Neutrophil (primary cell): Measurements from ENCODE around the gene COA1.
A peak's percentile ranks its signal among the peaks of the same experiment; 100 is the strongest.

Experiments used
- H3K27ac ChIP-seq: fragments of 200-600 bp; sonication (generic); 2 replicates; pipeline ENCODE4 v1.5.1; 2016; ENCODE audit warnings: mild to moderate bottlenecking, moderate library complexity
- H3K27me3 ChIP-seq: fragments of 200-600 bp; sonication (generic); 2 replicates; pipeline ENCODE4 v1.6.0; 2016; ENCODE audit warnings: mild to moderate bottlenecking
- H3K36me3 ChIP-seq: fragments of 200-600 bp; sonication (generic); 2 replicates; pipeline ENCODE4 v1.5.1; 2017
- H3K4me1 ChIP-seq, 2 experiments: fragments of 200-600 bp in 1 of 2; sonication (generic) in 1 of 2; 1 replicate in 1 of 2; 2 replicates in 1 of 2; pipeline versions ENCODE4 v1.5.1 to v1.6.1; 2013 to 2016; ENCODE audit warnings: low read depth in 1 of 2, low read length in 1 of 2, mild to moderate bottlenecking in 1 of 2, moderate library complexity in 1 of 2; ENCODE audit not compliant: control insufficient read depth in 1 of 2, insufficient read depth in 1 of 2
- H3K4me3 ChIP-seq, 2 experiments: fragments of 200-600 bp in 1 of 2; sonication (generic) in 1 of 2; 1 replicate in 1 of 2; 2 replicates in 1 of 2; pipeline ENCODE4 v1.5.1; 2013 to 2016; ENCODE audit warnings: low read depth in 1 of 2, low read length in 1 of 2, mild to moderate bottlenecking in 1 of 2, moderate library complexity in 1 of 2
- H3K9me3 ChIP-seq: fragments of 200-600 bp; sonication (generic); 2 replicates; pipeline ENCODE4 v1.5.1; 2016
- CTCF ChIP-seq: fragments of 200-600 bp; sonication (generic); IDR thresholded peaks from 2 replicates; pipeline ENCODE4 v1.5.1; 2016; ENCODE audit warnings: antibody characterized with exemption

The COA1 gene

GRCh38 chr7:43761382-43761781 lies 32.1 kb upstream of the COA1 start:
- no peaks in the 10 kb centered on the region for H3K9me3 ChIP-seq
- H3K27me3 ChIP-seq, result peaks cover 5% of the 10 kb centered on the region
- peaks cover 25 to 35% of the 10 kb centered on the region in 2 experiments for H3K4me1 ChIP-seq
- TF ChIP-seq CTCF, result no peak
- H3K36me3 ChIP-seq, result no peaks in the 10 kb centered on the region
- H3K4me3 ChIP-seq, result no peak overlapping the region
- no peak overlapping the region for H3K27ac ChIP-seq

GRCh38 chr7:43760861-43761260 lies 31.5 kb upstream of the COA1 start:
- no peak for TF ChIP-seq CTCF
- no peaks in the 10 kb centered on the region for H3K36me3 ChIP-seq
- no peaks in the 10 kb centered on the region for H3K9me3 ChIP-seq
- H3K4me1 ChIP-seq, result peaks cover 25 to 35% of the 10 kb centered on the region in 2 experiments
- no peak overlapping the region for H3K4me3 ChIP-seq
- H3K27me3 ChIP-seq, result peaks cover 5% of the 10 kb centered on the region
- H3K27ac ChIP-seq, result no peak overlapping the region

- no peak for TF ChIP-seq CTCF
- H3K4me3 ChIP-seq, result peak overlapping the region; percentile 71 to 73
- H3K27ac ChIP-seq, result peak overlapping the region; percentile 51
- peaks cover 15 to 20% of the 10 kb centered on the region in 2 experiments for H3K4me1 ChIP-seq
- H3K9me3 ChIP-seq, result no peaks in the 10 kb centered on the region
- H3K27me3 ChIP-seq, result peaks cover 5% of the 10 kb centered on the region
- H3K36me3 ChIP-seq, result no peaks in the 10 kb centered on the region
Measured at GRCh38 chr7:43758822-43759683, 29.7 kb upstream of the COA1 start.

- peak within 1 kb of the TSS; percentile 71 to 73 for H3K4me3 ChIP-seq
- peaks cover 5% of the 10 kb centered on the region for H3K27me3 ChIP-seq
- H3K36me3 ChIP-seq, result no peaks in the 10 kb centered on the region
- no peak for TF ChIP-seq CTCF
- H3K4me1 ChIP-seq, result peaks cover 13 to 15% of the 10 kb centered on the region in 2 experiments
- H3K27ac ChIP-seq, result peak within 1 kb of the TSS; percentile 51
- no peaks in the 10 kb centered on the region for H3K9me3 ChIP-seq
Measured at GRCh38 chr7:43758029-43758821, 28.9 kb upstream of the COA1 start, which contains the start of gene BLVRA. BLVRA (plus strand) TSS chr7:43758680; CDS start chr7:43771159, 12,479 bp downstream.

- TF ChIP-seq CTCF, result no peak
Measured at GRCh38 chr7:43757073-43757720, 27.9 kb upstream of the COA1 start.

More at GRCh38 chr7:43757073-43757720, 27.9 kb upstream of the COA1 start:
- Histone ChIP-seq H3K27me3 (peaks cover 5% of the 10 kb centered on the region), H3K4me3 (no peak overlapping the region), H3K27ac (no peak overlapping the region), H3K36me3 (no peaks in the 10 kb centered on the region), H3K9me3 (no peaks in the 10 kb centered on the region), H3K4me1 (peaks cover 13 to 15% of the 10 kb centered on the region in 2 experiments)
